OCI-LY7 (cell line): ENCODE data around the gene TMEM167B. TPM values are rescaled to one million over a fixed set of nuclear protein-coding genes. Genes with fewer than 3 reads are reported as not detected.
A peak's percentile ranks its signal among the peaks of the same experiment; 100 is the strongest.

Experiments
- BruUV-seq: library from RNA; stranded (reverse); fragments of 400-500 nt; replicated peaks from 2 replicates; lab custom pipeline; 2021; lab: Mats Ljungman, UMichigan
- CTCF ChIA-PET: fragments of 300-600 bp; sonication (Branson Sonifier 250); formaldehyde crosslinking; loops from one replicate; lab custom pipeline; 2022; ENCODE audit warnings: antibody characterized with exemption; ENCODE audit not compliant: unreplicated experiment; lab: Charles Lee
- POLR2A ChIA-PET: fragments of 300-600 bp; sonication (Branson Sonifier 250); formaldehyde crosslinking; loops from one replicate; lab custom pipeline; 2022; ENCODE audit warnings: antibody characterized with exemption; lab: Charles Lee
- DNase-seq: peaks from one replicate; pipeline ENCODE4 v3.0.0-alpha.2; 2015; ENCODE audit warnings: low spot score
- H2AFZ ChIP-seq: fragments of 200-600 bp; sonication (generic), shearing (Covaris generic); 2 replicates; pipeline ENCODE4 v1.6.1; 2014; ENCODE audit warnings: mild to moderate bottlenecking, antibody characterized with exemption, low read length, moderate library complexity
- H3K27ac ChIP-seq: fragments of 200-600 bp; sonication (generic); 2 replicates; pipeline ENCODE4 v1.5.1; 2014; ENCODE audit warnings: mixed run types, low read depth, mild to moderate bottlenecking, moderate library complexity, low read length, inconsistent platforms; ENCODE audit not compliant: poor library complexity, severe bottlenecking
- H3K36me3 ChIP-seq: fragments of 200-600 bp; sonication (generic); 2 replicates; pipeline ENCODE4 v1.6.1; 2014; ENCODE audit warnings: mild to moderate bottlenecking, antibody characterized with exemption, low read length, moderate library complexity, mixed read lengths; ENCODE audit not compliant: insufficient read depth
- H3K4me1 ChIP-seq: fragments of 200-600 bp; sonication (generic); 2 replicates; pipeline ENCODE4 v1.5.1; 2014; ENCODE audit warnings: mild to moderate bottlenecking, low read length; ENCODE audit not compliant: insufficient read depth, poor library complexity, severe bottlenecking
- H3K4me2 ChIP-seq: fragments of 200-600 bp; sonication (generic); 2 replicates; pipeline ENCODE4 v1.6.1; 2014; ENCODE audit warnings: mild to moderate bottlenecking, low read length
- H3K4me3 ChIP-seq: fragments of 200-600 bp; sonication (generic); 2 replicates; pipeline ENCODE4 v1.5.1; 2014; ENCODE audit warnings: mild to moderate bottlenecking, low read depth, low read length; ENCODE audit not compliant: poor library complexity, severe bottlenecking
- H3K79me2 ChIP-seq: fragments of 200-600 bp; sonication (generic); 2 replicates; pipeline ENCODE4 v1.6.1; 2016; ENCODE audit warnings: low read depth, mild to moderate bottlenecking, low read length, moderate library complexity, mixed read lengths; ENCODE audit not compliant: insufficient read depth
- H3K9me2 ChIP-seq: fragments of 200-600 bp; sonication (generic); 2 replicates; pipeline ENCODE4 v1.6.1; 2016; ENCODE audit warnings: mild to moderate bottlenecking, low read length, mixed read lengths; ENCODE audit not compliant: insufficient read depth
- H3K9me3 ChIP-seq: fragments of 200-600 bp; sonication (generic); 2 replicates; pipeline ENCODE4 v1.6.1; 2014; ENCODE audit warnings: mild to moderate bottlenecking, mixed run types, low read length, mixed read lengths
- H4K20me1 ChIP-seq: fragments of 200-600 bp; sonication (generic); 2 replicates; pipeline ENCODE4 v1.6.1; 2014; ENCODE audit warnings: mild to moderate bottlenecking, antibody characterized with exemption, low read length, moderate library complexity, mixed read lengths; ENCODE audit not compliant: insufficient read depth
- EZH2phosphoT487 ChIP-seq: fragments of 200-600 bp; sonication (generic); IDR thresholded peaks from 2 replicates; pipeline ENCODE4 v1.6.1; 2018; ENCODE audit warnings: low read depth, borderline replicate concordance, mild to moderate bottlenecking, mixed run types, antibody characterized with exemption, low read length, moderate library complexity, mixed read lengths
- intact Hi-C: fragments of 100-400 bp; cut with micrococcal nuclease; formaldehyde crosslinking; loops from one replicate; pipeline ENCODE4 v1.10.0; 2022; ENCODE audit not compliant: unreplicated experiment
- total RNA-seq, 2 experiments: library from RNA; depleted of rRNA in 1 of 2; stranded (reverse); fragments of >200 nt in 1 of 2; shearing (Covaris generic) in 1 of 2; gene quantifications; 2 replicates each; pipeline ENCODE4 v1.2.3, GENCODE V29; 2014 to 2022
- TF ChIP-seq, protein P1 (sequence below): fragments of 200-600 bp; sonication (generic); conservative IDR thresholded peaks from 2 replicates; pipeline ENCODE4 v1.5.1; 2014; ENCODE audit warnings: mild to moderate bottlenecking, antibody characterized with exemption, low read length, moderate library complexity, mixed read lengths

The TMEM167B gene
- total RNA-seq, 2 experiments from 2014 or later = 12.3 to 21.2 TPM

DNA sequence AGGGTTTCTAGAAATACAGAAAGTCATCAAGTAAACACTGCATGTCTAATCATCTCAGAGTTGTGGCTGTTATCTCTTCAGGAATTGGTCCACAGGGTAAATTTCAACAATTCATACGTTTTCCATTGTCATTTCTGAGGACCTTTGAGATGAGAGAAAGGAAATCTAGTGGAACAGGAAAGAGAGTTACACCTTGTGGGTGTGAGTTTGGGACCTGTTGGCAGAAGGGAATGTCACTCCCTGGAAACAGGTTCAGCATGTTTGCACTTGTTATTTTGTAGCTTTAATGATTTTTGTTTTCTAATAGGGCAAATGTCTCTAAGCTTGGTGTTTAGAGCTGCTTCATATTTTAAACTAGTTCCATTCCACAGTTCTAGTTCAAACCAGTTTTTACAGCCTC lies 5.6 kb downstream of the TMEM167B start:
- no peak overlapping the region for H3K4me2 ChIP-seq
- H3K79me2 ChIP-seq = peaks cover 32% of the 10 kb centered on the region
- no peaks in the 10 kb centered on the region for H3K9me3 ChIP-seq
- peaks cover 15% of the 10 kb centered on the region for H3K4me1 ChIP-seq
- DNase-seq = no peak
- H3K27ac ChIP-seq = no peak overlapping the region
- ChIA-PET POLR2A (interaction anchor here (0.6 to 0.9 kb wide), 2 partner anchors 12 to 289 kb away, joined by 3 to 4 read pairs; no protein-coding TSS in a partner anchor), CTCF (no interaction called here)
- no peak overlapping the region for H2AFZ ChIP-seq
- H3K36me3 ChIP-seq = peaks cover 44% of the 10 kb centered on the region
- BruUV-seq = no TSS peak
- no peaks in the 10 kb centered on the region for H4K20me1 ChIP-seq
- TF ChIP-seq, protein P1, sequence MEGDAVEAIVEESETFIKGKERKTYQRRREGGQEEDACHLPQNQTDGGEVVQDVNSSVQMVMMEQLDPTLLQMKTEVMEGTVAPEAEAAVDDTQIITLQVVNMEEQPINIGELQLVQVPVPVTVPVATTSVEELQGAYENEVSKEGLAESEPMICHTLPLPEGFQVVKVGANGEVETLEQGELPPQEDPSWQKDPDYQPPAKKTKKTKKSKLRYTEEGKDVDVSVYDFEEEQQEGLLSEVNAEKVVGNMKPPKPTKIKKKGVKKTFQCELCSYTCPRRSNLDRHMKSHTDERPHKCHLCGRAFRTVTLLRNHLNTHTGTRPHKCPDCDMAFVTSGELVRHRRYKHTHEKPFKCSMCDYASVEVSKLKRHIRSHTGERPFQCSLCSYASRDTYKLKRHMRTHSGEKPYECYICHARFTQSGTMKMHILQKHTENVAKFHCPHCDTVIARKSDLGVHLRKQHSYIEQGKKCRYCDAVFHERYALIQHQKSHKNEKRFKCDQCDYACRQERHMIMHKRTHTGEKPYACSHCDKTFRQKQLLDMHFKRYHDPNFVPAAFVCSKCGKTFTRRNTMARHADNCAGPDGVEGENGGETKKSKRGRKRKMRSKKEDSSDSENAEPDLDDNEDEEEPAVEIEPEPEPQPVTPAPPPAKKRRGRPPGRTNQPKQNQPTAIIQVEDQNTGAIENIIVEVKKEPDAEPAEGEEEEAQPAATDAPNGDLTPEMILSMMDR = no peak
- TF ChIP-seq EZH2phosphoT487 = no peak
- H3K4me3 ChIP-seq = no peak overlapping the region
- H3K9me2 ChIP-seq = no peaks in the 10 kb centered on the region
- intact Hi-C loops = no loop called here

DNA sequence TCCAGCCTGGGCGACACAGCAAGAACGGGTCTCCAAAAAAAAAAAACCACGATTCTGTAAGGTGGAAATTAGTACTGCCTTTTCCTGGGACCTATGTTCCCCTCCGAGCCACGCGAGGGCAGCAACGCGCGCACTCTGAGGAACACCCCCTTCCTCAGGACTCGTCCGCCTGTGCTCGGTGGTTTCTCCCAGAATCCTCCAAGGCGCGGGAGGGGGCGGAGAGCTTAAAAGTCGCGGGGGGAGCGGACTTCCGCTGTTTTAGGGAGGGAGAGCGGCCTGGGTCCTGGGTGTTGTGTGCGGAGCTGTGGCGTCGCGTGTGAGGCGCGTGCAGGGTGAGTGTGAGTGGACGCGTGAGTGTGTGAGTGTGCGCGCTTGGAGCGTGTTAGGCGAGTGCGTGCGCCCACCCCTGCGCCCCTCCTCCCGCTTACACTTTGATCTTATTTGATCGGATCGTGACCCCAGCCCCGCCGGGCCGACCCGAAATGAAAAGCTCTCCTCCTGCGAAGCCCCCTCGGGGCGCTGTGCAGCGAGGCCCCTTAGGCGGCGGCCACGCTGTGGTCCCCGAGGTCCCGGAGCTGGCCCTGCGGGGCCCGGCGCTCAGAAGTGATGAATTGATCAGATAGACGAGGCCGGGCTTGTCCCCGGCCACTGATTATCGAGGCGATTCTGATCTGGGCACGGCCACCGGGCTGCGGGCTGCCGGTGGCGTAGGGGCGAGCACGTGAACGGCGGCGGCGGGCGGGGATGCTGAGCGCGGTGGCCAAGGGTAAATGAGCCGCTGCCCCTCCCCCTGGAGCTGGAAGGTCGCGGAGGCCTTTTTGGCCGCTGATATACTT lies 9.6 kb downstream of the TMEM167B start:
- peak overlapping the region; percentile 47; the same call in 1 of the 2 replicates for H2AFZ ChIP-seq
- intact Hi-C loops = loop anchor here (1.0 to 10.0 kb wide), 8 partner anchors 9 to 405 kb away; partner anchors contain the start of genes CLCC1, PRPF38B, PSMA5 and SORT1
- peaks cover 9% of the 10 kb centered on the region; the same call in 1 of the 2 replicates for H4K20me1 ChIP-seq
- peak overlapping the region; percentile 64 for H3K27ac ChIP-seq
- peaks cover 45% of the 10 kb centered on the region for H3K36me3 ChIP-seq
- peak overlapping the region; percentile 90 for H3K4me2 ChIP-seq
- peak overlapping the region; percentile 98 for H3K4me3 ChIP-seq
- H3K79me2 ChIP-seq = peaks cover 26% of the 10 kb centered on the region
- POLR2A ChIA-PET = interaction anchor here (0.6 to 3.2 kb wide), 16 partner anchors 8 to 408 kb away, joined by 3 to 34 read pairs (median 4); partner anchors contain the start of genes PRPF38B, TAF13, TMEM167B and WDR47
- peak; percentile 99 for DNase-seq
- H3K4me1 ChIP-seq = peaks cover 9% of the 10 kb centered on the region
- CTCF ChIA-PET = interaction anchor here (0.6 to 1.6 kb wide), 6 partner anchors 8 to 1434 kb away, joined by 3 to 7 read pairs (median 3); partner anchors contain the start of gene PRPF38B
- H3K9me3 ChIP-seq = no peaks in the 10 kb centered on the region
- TSS peak; percentile 85 for BruUV-seq
- TF ChIP-seq EZH2phosphoT487 = no peak
- TF ChIP-seq, protein P1 = peak; percentile 86
- no peaks in the 10 kb centered on the region for H3K9me2 ChIP-seq
